ACC112 (cell line): ENCODE results near the gene EZR.

Experiments used
- H2AFZ ChIP-seq: fragments of 200-600 bp; sonication (generic); one replicate; pipeline ENCODE4 v1.6.0; 2017; ENCODE audit warnings: antibody characterized with exemption, low read length; ENCODE audit not compliant: unreplicated experiment
- H3K27ac ChIP-seq: fragments of 200-600 bp; sonication (generic); 2 replicates; pipeline ENCODE4 v1.5.1; 2014; ENCODE audit warnings: low read depth, mild to moderate bottlenecking, antibody characterized with exemption, low read length, moderate library complexity
- H3K27me3 ChIP-seq: fragments of 200-600 bp; sonication (generic); 2 replicates; pipeline ENCODE4 v1.6.1; 2014; ENCODE audit warnings: mild to moderate bottlenecking, antibody characterized with exemption, low read length, moderate library complexity, mixed read lengths; ENCODE audit not compliant: insufficient read depth
- H3K36me3 ChIP-seq: fragments of 200-600 bp; sonication (generic); 2 replicates; pipeline ENCODE4 v1.6.1; 2016; ENCODE audit warnings: mild to moderate bottlenecking, antibody characterized with exemption, low read length, moderate library complexity, mixed read lengths; ENCODE audit not compliant: insufficient read depth
- H3K4me1 ChIP-seq: fragments of 200-600 bp; sonication (generic); one replicate; pipeline ENCODE4 v1.6.1; 2016; ENCODE audit warnings: low read length, mixed read lengths; ENCODE audit not compliant: insufficient read depth, unreplicated experiment, control insufficient read depth
- H3K4me3 ChIP-seq: fragments of 200-600 bp; sonication (generic); 2 replicates; pipeline ENCODE4 v1.5.1; 2014; ENCODE audit warnings: mild to moderate bottlenecking, low read depth, low read length
- H3K79me2 ChIP-seq: fragments of 200-600 bp; sonication (generic); one replicate; pipeline ENCODE4 v1.6.0; 2016; ENCODE audit warnings: low read length; ENCODE audit not compliant: control insufficient read depth, unreplicated experiment, insufficient read depth

Gene EZR

DNA sequence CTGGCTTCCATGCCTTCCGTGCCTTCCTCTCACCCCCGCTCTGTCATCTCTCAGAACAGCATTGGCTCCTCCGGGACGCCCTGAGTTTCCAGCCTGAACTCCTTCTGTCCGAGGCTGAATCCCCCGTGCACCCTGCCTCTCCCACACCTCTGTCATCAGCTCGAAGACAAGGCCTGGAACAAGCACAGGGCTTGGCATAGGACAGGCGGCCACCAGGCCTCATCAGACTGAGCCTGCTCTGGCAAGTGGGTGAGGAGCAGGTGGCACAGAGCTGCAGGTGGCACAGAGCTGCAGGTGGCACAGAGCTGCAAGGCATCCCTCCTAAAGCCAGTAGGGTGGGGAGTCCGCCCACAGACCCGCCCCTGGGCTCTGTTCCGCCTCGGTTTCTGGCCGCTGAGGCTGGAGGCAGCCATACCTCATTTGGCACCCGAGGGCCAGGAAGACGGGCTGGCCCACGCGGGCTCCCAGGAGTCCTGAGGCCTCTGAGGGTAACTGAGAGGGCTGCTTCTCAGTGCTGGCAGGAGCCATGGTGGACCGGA is 60.2 kb downstream of the EZR start:
- no peak overlapping the region for H2AFZ ChIP-seq
- H3K4me3 ChIP-seq, result no peak overlapping the region
- no peaks in the 10 kb centered on the region for H3K79me2 ChIP-seq
- H3K27ac ChIP-seq, result no peak overlapping the region
- no peaks in the 10 kb centered on the region for H3K27me3 ChIP-seq
- no peaks in the 10 kb centered on the region for H3K4me1 ChIP-seq
- H3K36me3 ChIP-seq, result no peaks in the 10 kb centered on the region

DNA sequence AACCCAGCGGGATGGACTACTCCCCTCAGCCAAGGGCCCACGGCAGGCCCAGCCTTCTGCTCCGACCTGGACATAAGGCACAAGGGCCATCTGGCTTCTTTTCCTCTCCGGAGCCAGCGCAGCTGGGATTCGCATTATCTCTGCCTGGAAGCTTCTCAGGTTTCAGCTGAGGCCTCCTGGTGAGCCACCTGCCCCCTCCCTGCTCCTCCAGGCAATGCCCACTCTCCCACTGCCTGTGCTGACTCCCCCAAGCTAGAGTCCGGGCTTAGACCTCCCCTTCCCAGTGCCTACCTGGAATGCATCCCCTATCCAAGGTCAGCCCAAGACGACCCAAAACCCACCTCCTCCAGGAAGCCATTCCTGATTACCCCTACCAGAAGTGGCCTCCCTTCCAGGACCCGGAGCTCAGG is 60.7 kb downstream of the EZR start:
- H2AFZ ChIP-seq, result no peak overlapping the region
- H3K27me3 ChIP-seq, result no peaks in the 10 kb centered on the region
- H3K4me1 ChIP-seq, result no peaks in the 10 kb centered on the region
- no peak overlapping the region for H3K27ac ChIP-seq
- H3K79me2 ChIP-seq, result no peaks in the 10 kb centered on the region
- H3K4me3 ChIP-seq, result no peak overlapping the region
- H3K36me3 ChIP-seq, result no peaks in the 10 kb centered on the region

DNA sequence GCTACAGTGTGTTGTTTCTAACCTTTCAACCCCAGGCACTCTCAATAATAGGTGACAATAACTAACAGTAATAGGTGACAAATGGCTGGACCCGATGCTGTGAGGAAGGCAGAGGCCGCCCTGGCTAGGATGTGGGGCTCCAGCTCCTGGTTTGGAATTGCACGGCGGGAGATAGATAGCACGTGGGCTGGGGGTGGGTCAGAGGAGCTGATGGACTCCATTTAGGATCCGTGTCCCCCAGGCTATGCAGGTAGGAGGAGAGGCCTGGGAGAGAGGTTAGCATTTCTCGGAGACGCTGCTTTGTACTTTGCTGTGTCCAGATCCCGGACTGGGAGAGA is 61.4 kb downstream of the EZR start:
- no peak overlapping the region for H3K4me3 ChIP-seq
- H3K4me1 ChIP-seq, result no peaks in the 10 kb centered on the region
- no peaks in the 10 kb centered on the region for H3K36me3 ChIP-seq
- H3K27me3 ChIP-seq, result no peaks in the 10 kb centered on the region
- no peaks in the 10 kb centered on the region for H3K79me2 ChIP-seq
- H3K27ac ChIP-seq, result no peak overlapping the region
- no peak overlapping the region for H2AFZ ChIP-seq

DNA sequence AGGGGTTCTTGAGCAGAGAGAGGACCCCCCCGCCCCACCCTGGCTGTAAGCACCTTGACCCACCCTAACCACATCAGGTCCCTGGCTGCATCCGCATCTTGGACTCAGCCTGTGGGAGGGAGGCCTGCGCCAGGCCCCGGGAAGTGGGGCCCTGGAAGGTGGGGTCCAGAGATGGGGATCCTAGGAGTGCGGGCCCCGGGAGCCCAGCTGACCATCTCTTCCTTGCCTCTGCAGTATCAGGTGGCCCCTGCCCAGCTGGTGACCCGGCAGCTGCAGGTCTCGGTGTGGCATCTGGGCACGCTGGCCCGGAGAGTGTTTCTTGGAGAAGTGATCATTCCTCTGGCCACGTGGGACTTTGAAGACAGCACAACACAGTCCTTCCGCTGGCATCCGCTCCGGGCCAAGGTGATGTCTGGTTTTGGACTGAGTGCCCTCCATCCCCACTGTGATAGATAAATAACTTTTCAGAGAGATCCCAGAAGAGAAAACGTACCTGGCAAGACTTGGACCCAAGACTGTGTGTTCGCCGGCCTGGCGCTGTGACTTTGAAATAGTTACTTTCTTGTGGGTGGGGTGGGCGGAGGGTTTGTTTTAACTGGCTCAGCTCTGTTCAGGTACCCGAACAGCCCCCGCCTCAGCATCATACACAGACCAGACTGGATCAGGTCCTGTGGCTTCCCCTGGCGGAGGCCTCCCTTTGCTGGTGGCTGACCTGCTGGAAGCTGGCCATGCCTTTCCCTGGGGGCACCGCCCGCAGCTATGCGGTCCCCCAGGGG is 62.0 kb downstream of the EZR start:
- no peaks in the 10 kb centered on the region for H3K27me3 ChIP-seq
- no peaks in the 10 kb centered on the region for H3K4me1 ChIP-seq
- no peaks in the 10 kb centered on the region for H3K79me2 ChIP-seq
- H2AFZ ChIP-seq, result no peak overlapping the region
- H3K4me3 ChIP-seq, result no peak overlapping the region
- H3K27ac ChIP-seq, result no peak overlapping the region
- no peaks in the 10 kb centered on the region for H3K36me3 ChIP-seq

DNA sequence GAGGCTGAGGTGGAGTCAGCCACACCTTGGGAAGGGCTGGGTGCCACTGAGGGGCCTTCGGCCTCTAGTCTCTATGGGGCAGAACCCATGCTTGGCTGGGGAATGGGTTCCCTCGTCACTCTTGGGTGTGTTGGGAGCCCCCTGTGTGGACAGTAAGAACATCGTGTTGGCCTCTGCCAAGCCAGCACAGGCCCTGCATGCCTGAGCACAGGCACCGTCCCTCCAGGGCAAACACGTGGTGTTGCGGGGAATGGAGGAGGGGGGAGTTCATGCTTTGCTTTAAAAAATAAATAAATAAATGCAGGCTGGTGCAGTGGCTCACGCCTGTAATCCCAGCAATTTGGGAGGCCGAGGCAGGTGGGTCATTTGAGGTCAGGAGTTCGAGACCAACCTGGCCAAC is 63.0 kb downstream of the EZR start:
- no peaks in the 10 kb centered on the region for H3K27me3 ChIP-seq
- no peaks in the 10 kb centered on the region for H3K36me3 ChIP-seq
- no peaks in the 10 kb centered on the region for H3K79me2 ChIP-seq
- no peaks in the 10 kb centered on the region for H3K4me1 ChIP-seq
- no peak overlapping the region for H3K27ac ChIP-seq
- no peak overlapping the region for H3K4me3 ChIP-seq
- H2AFZ ChIP-seq, result no peak overlapping the region

DNA sequence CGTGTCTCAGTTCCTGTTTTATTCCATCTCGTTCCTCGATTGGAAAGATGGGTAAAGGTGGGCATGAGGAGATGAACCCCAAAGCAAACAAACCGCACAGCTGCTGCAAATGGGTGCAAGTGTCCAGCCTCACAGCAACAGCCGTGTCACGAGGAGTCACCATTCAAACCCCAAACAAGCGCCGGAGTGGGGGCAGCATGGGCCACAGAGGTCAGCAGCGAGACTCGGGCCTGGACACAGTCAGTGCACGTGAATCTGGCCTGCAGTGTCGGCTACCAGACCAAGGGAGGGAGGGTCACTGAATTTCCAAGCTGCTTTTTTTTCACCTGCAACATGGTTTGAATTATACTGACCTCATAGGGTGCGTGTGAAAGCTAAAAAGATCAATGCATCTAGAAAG is 63.5 kb downstream of the EZR start:
- Histone ChIP-seq H3K27me3 (no peaks in the 10 kb centered on the region), H3K4me1 (no peaks in the 10 kb centered on the region), H2AFZ (no peak overlapping the region), H3K4me3 (no peak overlapping the region), H3K27ac (no peak overlapping the region), H3K36me3 (no peaks in the 10 kb centered on the region), H3K79me2 (no peaks in the 10 kb centered on the region)

DNA sequence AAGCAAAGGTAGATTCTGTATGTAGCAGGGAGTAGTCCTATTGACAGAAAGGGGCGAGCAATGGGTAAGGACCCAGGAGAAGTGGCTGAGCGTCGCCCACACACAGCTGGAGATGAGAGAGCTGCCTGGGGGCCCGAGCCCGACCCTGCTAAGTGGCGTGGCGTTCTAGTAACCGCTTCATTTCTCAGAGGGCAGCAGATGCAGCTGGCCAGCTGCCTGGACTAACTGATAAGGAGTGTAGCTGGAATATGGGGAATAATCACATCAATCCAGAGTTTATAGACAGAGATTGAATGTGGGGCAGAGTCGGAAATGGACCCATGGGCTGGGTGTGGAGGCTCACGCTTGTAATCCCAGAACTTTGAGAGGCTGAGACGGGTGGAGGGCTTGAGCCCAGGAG is 64.4 kb downstream of the EZR start:
- H2AFZ ChIP-seq, result no peak overlapping the region
- H3K4me1 ChIP-seq, result no peaks in the 10 kb centered on the region
- H3K36me3 ChIP-seq, result no peaks in the 10 kb centered on the region
- no peaks in the 10 kb centered on the region for H3K79me2 ChIP-seq
- H3K27ac ChIP-seq, result no peak overlapping the region
- no peak overlapping the region for H3K4me3 ChIP-seq
- H3K27me3 ChIP-seq, result no peaks in the 10 kb centered on the region

DNA sequence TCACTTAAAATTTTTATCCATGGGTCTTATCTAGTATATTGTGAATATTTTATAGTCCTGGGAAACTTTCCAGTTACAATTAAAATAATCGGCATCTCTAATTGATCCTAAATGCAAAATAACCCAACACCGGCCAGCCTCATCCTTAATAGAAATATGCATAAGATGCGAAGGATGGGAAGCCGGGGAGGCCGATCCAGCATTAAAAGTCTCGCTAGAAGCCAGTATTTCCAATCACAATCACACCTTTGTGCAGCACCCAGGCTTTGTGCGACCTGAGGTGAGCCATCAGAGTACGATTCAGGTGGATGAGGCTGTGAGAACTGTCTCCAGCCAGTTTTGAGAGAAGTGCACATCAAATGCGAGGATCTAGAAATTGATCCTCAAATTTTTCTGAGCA is 65.4 kb downstream of the EZR start:
- no peaks in the 10 kb centered on the region for H3K79me2 ChIP-seq
- H3K36me3 ChIP-seq, result no peaks in the 10 kb centered on the region
- H3K4me1 ChIP-seq, result no peaks in the 10 kb centered on the region
- H3K27me3 ChIP-seq, result no peaks in the 10 kb centered on the region
- H2AFZ ChIP-seq, result no peak overlapping the region
- H3K4me3 ChIP-seq, result no peak overlapping the region
- H3K27ac ChIP-seq, result no peak overlapping the region

DNA sequence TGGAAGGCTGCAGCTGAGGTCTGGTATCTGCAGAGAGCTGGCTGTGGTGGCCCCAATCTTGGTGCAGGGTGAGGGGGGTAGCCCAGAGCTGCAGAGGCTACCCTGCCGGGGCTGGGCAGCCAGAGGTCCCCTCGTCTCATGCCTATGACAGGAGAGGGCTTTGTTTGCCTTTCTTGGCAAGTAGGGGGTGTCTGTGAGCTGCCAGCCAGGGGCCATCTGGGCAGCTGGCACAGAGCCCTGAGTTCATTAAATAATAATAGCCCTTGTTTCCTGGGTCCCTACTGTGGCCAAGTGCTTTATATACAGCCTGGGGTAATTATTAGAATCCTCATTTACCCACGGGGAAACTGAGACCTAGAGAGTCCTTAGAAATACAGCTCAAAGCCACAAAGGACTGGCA is 66.6 kb downstream of the EZR start:
- Histone ChIP-seq H3K27me3 (no peaks in the 10 kb centered on the region), H3K36me3 (no peaks in the 10 kb centered on the region), H3K79me2 (no peaks in the 10 kb centered on the region), H3K4me1 (no peaks in the 10 kb centered on the region), H3K4me3 (no peak overlapping the region), H3K27ac (no peak overlapping the region), H2AFZ (no peak overlapping the region)

DNA sequence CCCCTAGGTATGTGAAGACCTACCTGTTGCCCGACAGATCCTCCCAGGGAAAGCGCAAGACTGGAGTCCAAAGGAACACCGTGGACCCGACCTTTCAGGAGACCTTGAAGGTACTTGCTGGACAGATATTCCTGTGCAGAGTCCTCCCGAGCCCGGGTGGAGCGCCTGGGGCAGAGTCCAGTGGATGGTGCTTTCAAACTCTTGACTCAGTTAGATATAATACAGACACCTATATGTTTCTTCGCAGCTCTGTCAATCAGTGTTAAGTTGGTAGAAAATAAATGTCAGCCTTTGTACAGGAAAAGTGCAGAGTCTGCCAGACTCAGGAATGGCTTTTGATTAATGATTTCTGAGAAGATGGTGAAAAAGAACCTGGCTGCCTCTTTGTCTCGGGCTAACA is 67.2 kb downstream of the EZR start:
- Histone ChIP-seq H3K4me3 (no peak overlapping the region), H3K36me3 (no peaks in the 10 kb centered on the region), H2AFZ (no peak overlapping the region), H3K4me1 (no peaks in the 10 kb centered on the region), H3K79me2 (no peaks in the 10 kb centered on the region), H3K27me3 (no peaks in the 10 kb centered on the region), H3K27ac (no peak overlapping the region)

DNA sequence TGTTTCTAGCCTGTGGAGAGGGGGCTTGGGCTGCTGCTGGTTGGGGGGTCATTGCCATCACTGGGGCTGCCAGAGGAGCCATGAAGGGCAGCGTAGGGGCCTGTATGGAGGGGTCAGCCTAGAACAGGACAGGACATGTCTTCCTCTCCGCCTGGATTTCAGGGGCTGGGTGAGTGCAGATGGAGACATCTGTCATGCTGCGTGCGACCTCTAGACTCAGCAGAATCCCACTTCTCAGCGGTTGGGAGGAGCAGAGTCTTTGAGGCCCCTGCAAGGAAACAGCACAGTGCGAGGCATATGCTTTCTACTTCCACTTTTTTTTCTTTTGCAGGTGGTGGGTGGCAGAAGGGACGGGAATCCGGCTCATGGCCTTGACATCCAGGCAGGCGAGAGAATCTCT is 67.9 kb downstream of the EZR start:
- Histone ChIP-seq H2AFZ (no peak overlapping the region), H3K4me1 (no peaks in the 10 kb centered on the region), H3K36me3 (no peaks in the 10 kb centered on the region), H3K79me2 (no peaks in the 10 kb centered on the region), H3K27ac (no peak overlapping the region), H3K27me3 (no peaks in the 10 kb centered on the region), H3K4me3 (no peak overlapping the region)
